T1000 (cell line): ENCODE data around the gene EN1.

Experiments
- DNase-seq: peaks from one replicate; lab custom pipeline; 2025; ENCODE audit warnings: mixed read lengths; lab: John Stamatoyannopoulos, UW

EN1 gene

GRCh38 chr2:118817469-118817868 lies 30.0 kb downstream of the EN1 start:
- no peak for DNase-seq

DNA sequence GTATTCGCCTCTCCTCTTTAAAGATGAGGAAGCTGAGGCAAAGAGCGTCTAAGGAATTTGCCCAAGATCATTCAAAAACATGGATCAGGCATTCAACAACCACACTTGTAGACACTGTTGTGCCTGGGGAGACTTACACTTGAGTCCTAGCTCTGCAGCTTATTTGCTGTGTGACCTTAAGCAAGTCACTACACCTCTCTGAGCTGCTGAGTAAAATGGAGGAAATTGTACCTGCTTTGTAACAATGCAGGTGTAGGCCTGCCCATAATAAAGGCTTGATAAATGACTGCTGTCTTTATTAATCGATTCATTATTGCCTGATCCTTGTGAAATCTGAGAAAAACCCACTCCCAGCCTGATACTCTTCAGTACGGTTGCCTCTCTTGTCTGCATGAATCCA lies 30.8 kb downstream of the EN1 start:
- DNase-seq, result no peak

GRCh38 chr2:118815731-118816130 lies 31.7 kb downstream of the EN1 start:
- no peak for DNase-seq

GRCh38 chr2:118815314-118815713 lies 32.1 kb downstream of the EN1 start:
- no peak for DNase-seq

DNA sequence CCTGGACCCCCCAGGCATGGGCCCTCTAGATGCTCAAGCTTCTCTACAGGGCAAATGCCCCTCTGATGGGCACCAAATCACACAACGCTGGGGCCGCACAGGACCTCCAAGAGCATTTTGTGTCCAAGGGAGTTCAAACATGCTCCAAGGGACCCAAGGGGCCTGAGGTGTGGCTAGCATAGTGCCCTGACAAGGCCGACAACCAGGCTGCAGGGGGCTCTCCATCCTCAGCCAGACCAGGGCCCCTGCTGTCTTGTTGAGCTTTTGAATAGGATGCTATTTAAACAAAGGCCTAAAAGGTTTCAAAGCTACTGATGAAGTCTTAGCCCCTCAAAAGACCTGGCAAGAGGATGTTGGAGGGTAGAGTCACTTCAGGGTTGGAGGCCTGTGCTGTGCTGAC lies 33.1 kb downstream of the EN1 start:
- DNase-seq, result no peak

GRCh38 chr2:118813601-118814339 lies 33.7 kb downstream of the EN1 start:
- DNase-seq, result no peak

GRCh38 chr2:118813111-118813510 lies 34.3 kb downstream of the EN1 start:
- DNase-seq, result no peak

GRCh38 chr2:118812552-118812951 lies 34.9 kb downstream of the EN1 start:
- DNase-seq, result no peak

DNA sequence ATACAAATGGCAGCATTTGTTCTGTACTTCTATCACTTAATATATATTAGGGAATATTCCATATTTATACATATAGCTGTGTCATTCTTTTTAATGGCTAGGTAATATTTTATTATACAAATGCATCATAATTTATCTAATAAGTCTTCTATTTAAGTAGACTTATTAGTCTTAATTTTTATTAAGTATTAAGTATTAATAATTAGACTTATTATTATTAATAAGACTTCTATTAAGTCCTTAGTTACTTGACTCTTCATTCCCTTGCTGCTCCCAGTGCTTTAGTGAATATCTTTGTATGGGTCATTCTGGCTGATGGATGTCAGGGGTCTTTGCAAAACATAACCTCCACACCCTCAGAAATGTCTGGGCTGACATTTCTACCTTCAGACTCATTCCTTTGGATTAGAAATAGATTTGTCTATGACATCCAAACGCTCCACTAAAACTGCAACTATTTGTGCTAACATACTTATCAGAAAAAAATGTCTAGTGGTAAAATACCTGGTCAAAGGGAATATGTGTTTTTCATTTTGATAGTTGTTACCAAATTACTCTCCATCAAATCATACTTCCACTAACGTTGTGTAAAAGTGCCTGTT lies 35.8 kb downstream of the EN1 start:
- DNase-seq, result no peak

DNA sequence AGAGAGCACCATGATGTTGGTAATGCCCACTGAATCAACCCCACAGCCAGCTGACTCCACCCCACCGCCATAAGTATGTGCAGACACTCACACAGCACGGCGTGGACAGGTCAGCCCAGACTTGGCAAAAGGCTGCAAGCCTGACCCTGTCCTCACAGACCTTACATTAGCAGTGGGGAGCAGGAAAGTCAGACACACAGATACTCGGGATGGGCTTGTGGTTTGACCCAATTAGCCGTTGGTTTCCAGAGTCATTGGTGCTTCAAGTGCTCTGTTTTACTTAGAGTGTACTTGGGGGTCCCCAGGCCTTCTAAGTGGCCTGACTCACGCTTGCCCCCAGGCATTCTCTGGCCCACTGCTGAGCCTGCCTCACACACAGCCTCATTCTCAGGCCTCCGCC lies 36.7 kb downstream of the EN1 start:
- no peak for DNase-seq

DNA sequence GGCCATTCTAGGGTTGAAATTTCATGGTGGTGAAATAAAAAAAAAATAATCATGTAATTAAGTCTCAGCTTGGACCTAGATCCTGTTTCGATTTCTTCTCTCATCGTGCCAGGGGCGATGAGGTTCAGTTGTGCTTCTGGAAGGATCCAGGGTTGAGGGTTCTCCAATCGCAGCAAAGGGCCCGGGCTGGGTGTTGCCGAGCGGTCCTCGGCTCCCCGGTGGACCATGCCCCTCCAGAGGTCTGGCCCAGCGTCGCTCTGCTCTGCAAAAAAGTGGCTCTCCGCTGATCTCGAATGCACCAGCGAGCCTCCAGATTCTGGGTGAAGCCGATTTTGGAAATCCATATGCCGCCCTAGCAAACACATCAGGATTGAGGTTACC lies 39.0 kb downstream of the EN1 start:
- DNase-seq, result no peak

- DNase-seq, result no peak
These were observed 39.6 kb downstream of the EN1 start for GRCh38 chr2:118807668-118808428.

- DNase-seq, result no peak
These were observed 40.4 kb downstream of the EN1 start for GRCh38 chr2:118806797-118807667.

DNA sequence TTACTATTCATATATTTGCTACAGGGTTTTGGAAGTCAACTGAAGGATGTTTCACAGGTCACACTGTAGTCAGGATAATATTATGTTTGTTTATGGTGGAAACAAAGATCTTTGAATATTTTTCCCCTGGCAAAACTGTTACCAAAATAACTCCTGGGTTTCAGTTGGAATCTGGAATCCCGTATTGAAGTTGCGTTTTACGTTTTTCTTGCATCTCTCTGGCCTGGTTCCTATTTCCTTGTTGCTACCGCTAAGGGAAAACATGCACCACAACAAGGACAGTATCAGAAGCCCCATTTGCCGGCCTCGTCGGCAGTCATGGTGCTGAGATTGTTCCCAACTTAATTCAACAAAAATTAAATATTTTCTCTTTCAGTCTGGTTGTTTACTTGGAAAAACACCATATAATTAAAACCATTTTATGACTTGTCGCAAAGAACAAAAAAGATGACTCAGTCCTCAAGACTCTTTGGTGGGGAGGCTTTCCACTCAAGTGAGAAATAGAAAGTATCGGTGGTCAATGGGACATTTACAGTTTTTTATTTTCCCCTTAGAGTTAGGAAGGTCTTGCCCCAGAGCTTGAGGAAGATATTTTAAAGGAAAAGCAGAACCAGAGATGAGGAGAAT lies 42.3 kb downstream of the EN1 start:
- DNase-seq, result no peak

DNA sequence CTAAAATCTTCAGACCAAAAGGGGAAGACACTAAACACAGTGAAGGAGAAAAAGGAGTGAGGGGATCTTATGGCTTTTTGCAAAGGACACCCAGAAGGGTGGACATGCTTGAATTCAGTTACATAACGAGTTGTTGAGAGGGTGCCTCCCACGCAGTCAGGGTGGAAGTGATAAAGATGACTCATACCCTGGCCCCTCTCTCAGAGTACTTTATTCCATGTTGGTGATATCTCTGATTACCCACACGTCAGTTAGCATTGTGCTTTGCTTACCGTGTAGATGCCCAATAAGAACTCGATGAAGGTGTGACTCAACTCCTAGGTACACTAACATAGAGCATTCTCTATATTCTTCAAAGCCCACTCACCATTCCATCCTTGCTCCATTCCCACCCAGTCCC lies 44.4 kb downstream of the EN1 start:
- DNase-seq, result no peak

GRCh38 chr2:118801151-118801550 lies 46.3 kb downstream of the EN1 start:
- DNase-seq, result no peak

DNA sequence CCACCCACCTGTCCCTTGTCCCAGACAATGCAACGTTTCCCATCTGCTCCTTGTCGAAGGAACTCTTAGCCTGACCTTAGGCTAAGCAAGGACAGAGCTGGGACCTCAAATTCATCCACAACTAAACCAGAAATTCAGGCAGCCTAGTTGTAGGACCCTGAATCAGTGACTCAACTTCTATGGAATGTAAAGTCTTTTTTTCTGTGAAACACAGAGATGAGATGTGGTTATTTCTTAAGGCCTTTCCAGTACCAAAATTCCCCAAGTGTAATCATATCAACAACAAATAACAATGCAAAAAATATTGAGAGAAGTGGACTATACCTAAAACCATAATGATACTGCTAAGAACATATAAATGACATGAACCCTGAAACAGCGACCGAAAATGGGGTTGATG lies 46.7 kb downstream of the EN1 start:
- no peak for DNase-seq

GRCh38 chr2:118794546-118794945 lies 52.9 kb downstream of the EN1 start:
- no peak for DNase-seq
